Measurements from ENCODE around the gene GPAT2. TPM values are rescaled to one million over a fixed set of nuclear protein-coding genes. Genes with fewer than 3 reads are reported as not detected.
"Not testable (repeated sequence)": the region's sequence is repeated elsewhere in the genome, so short reads cannot be mapped to it uniquely, and the experiment has no call there.

Gene GPAT2
- total and polyA plus RNA-seq, 8 donors, result 0.23 to 5.0 (median 1.4) TPM

GRCh38 chr2:96008051-96008450, 26.7 kb downstream of the GPAT2 start:
- DNase-seq; H3K27me3 ChIP-seq; intact Hi-C loops (cut with DNase I); H3K9me3 ChIP-seq; FAIRE-seq; H3K36me3 ChIP-seq; H3K27ac ChIP-seq; H3K4me1 ChIP-seq; H3K4me3 ChIP-seq; ATAC-seq: not testable (repeated sequence)
- WGBS, 2 donors, result 72 to 76% methylated on average over 6 of the region's 6 CpGs

- 74 to 77% methylated on average over 5 of the region's 5 CpGs for WGBS, 2 donors
Measured at GRCh38 chr2:96006248-96006647, 28.5 kb downstream of the GPAT2 start.

GRCh38 chr2:95992520-95993272, 42.0 kb downstream of the GPAT2 start:
- WGBS, 2 donors, result 3 to 6% methylated on average over 25 to 34 of the region's 34 CpGs
- peak; percentile 84 for FAIRE-seq

More at GRCh38 chr2:96006248-96006647, 28.5 kb downstream of the GPAT2 start:
- H3K27me3 ChIP-seq; FAIRE-seq; H3K4me1 ChIP-seq; DNase-seq; ATAC-seq; H3K27ac ChIP-seq; H3K4me3 ChIP-seq; H3K36me3 ChIP-seq; H3K9me3 ChIP-seq; intact Hi-C loops (cut with DNase I): not testable (repeated sequence)

GRCh38 chr2:95992102-95992501, 42.6 kb downstream of the GPAT2 start:
- H3K4me1 ChIP-seq; intact Hi-C loops (cut with DNase I); H3K36me3 ChIP-seq; FAIRE-seq; H3K9me3 ChIP-seq; H3K27me3 ChIP-seq: not testable (repeated sequence)
- 0% methylated on average over 18 of the region's 39 CpGs; no CpG with 5 or more reads in 1 of the 2 donors for WGBS, 2 donors
- ATAC-seq (peak; percentile 76 to 84 (median 80)), DNase-seq (peak in 4 of 6 donors; percentile 23 to 43 (median 42))
- Histone ChIP-seq H3K27ac (peak overlapping the region; percentile 75 to 92 (median 83)), H3K4me3 (peak overlapping the region; percentile 26 to 62 (median 42))

More at GRCh38 chr2:95992520-95993272, 42.0 kb downstream of the GPAT2 start:
- peak overlapping the region; percentile 26 to 62 (median 42) for H3K4me3 ChIP-seq
- peak; percentile 83 to 87 (median 84) for TF ChIP-seq CTCF (IDR thresholded peaks at IDR 0.05)
- H3K9me3 ChIP-seq; H3K4me1 ChIP-seq; H3K36me3 ChIP-seq; intact Hi-C loops (cut with DNase I); H3K27me3 ChIP-seq: not testable (repeated sequence)
- peak overlapping the region; percentile 75 to 92 (median 83) for H3K27ac ChIP-seq
- peak; percentile 84 to 92 (median 88) for ATAC-seq
- DNase-seq, result peak; percentile 56 to 76 (median 67)

GRCh38 chr2:95991351-95992094, 43.2 kb downstream of the GPAT2 start, which contains the start of gene ANKRD36C:
Gene ANKRD36C (minus strand): TSS chr2:95991824. CDS start chr2:95991708, 116 bp downstream.
- Histone ChIP-seq H3K4me3 (peak within 1 kb of the TSS; percentile 29 to 62 (median 52)), H3K27ac (peak within 1 kb of the TSS; percentile 75 to 92 (median 83))
- H3K27me3 ChIP-seq; H3K36me3 ChIP-seq; H3K9me3 ChIP-seq; H3K4me1 ChIP-seq; intact Hi-C loops (cut with DNase I); FAIRE-seq: not testable (repeated sequence)
- peak in 5 of 6 donors; percentile 40 to 60 (median 48) for DNase-seq
- peak; percentile 89 to 94 (median 92) for ATAC-seq
- 1% methylated on average over 25 to 32 of the region's 56 CpGs for WGBS, 2 donors

GRCh38 chr2:95990884-95991283, 43.8 kb downstream of the GPAT2 start:
- peak in 3 of 6 donors; percentile 17 to 30 (median 30) for DNase-seq
- intact Hi-C loops (cut with DNase I); ATAC-seq; H3K9me3 ChIP-seq; H3K4me1 ChIP-seq; FAIRE-seq; H3K27me3 ChIP-seq; H3K36me3 ChIP-seq: not testable (repeated sequence)
- 1 to 5% methylated on average over 5 to 6 of the region's 6 CpGs for WGBS, 2 donors
- H3K27ac ChIP-seq, result peak overlapping the region in 2 of 4 donors; percentile 2 to 22
- peak overlapping the region in 2 of 4 donors; percentile 16 to 29 for H3K4me3 ChIP-seq

Other genes starting within 250 kb of the GPAT2 start
- 10 to 100 TPM in 5 of 6 donors, 1 to 10 TPM in 1; 6.2 to 36.2 (median 14.8) TPM for gene ANKRD36C, start 43.1 kb downstream of the GPAT2 start, total RNA-seq
- 1 to 10 TPM; 2.2 to 5.3 TPM for gene ANKRD36C, start 43.1 kb downstream of the GPAT2 start, polyA plus RNA-seq
- under 1 TPM; 0.04 to 0.50 (median 0.25) TPM for gene ADRA2B, start 81.7 kb upstream of the GPAT2 start, total RNA-seq
- gene ADRA2B, start 81.7 kb upstream of the GPAT2 start, polyA plus RNA-seq, result 1 to 10 TPM; 1.1 to 1.5 TPM
- not detected for gene ASTL, start 103.6 kb upstream of the GPAT2 start, total RNA-seq
- gene ASTL, start 103.6 kb upstream of the GPAT2 start, polyA plus RNA-seq, result under 1 TPM in 1 of 2 donors, not detected in 1; 0.14 TPM
- gene DUSP2, start 110.5 kb upstream of the GPAT2 start, total RNA-seq, result 1 to 10 TPM in 4 of 6 donors, under 1 TPM in 2; 0.32 to 3.1 (median 1.2) TPM
- gene DUSP2, start 110.5 kb upstream of the GPAT2 start, polyA plus RNA-seq, result 1 to 10 TPM; 1.3 to 1.8 TPM
- 10 to 100 TPM; 37.1 to 65.1 (median 58.5) TPM for gene STARD7, start 173.9 kb upstream of the GPAT2 start, total RNA-seq
- gene STARD7, start 173.9 kb upstream of the GPAT2 start, polyA plus RNA-seq, result 10 to 100 TPM; 21.7 to 29.5 TPM
- gene TMEM127, start 231.1 kb upstream of the GPAT2 start, total RNA-seq, result 10 to 100 TPM; 20.1 to 38.4 (median 24.9) TPM
- 10 to 100 TPM in 1 of 2 donors, 1 to 10 TPM in 1; 8.2 to 12.6 TPM for gene TMEM127, start 231.1 kb upstream of the GPAT2 start, polyA plus RNA-seq
- 10 to 100 TPM; 25.2 to 34.4 (median 29.3) TPM for gene CIAO1, start 231.3 kb upstream of the GPAT2 start, total RNA-seq
- 10 to 100 TPM; 25.0 to 40.0 TPM for gene CIAO1, start 231.3 kb upstream of the GPAT2 start, polyA plus RNA-seq